HepG2 (cell line): ENCODE results near the gene SLIRP.

Experiments
- EED ChIP-seq: sonication (generic); formaldehyde crosslinking; IDR thresholded peaks from 2 replicates; pipeline ENCODE4 v1.5.0; 2020; ENCODE audit warnings: mild to moderate bottlenecking, missing genetic modification reagents
- PAX8 ChIP-seq: sonication (generic); formaldehyde crosslinking; IDR thresholded peaks from 2 replicates; pipeline ENCODE4 v1.8.0; 2022; ENCODE audit warnings: mild to moderate bottlenecking, missing genetic modification reagents, borderline replicate concordance
- POLR2A ChIP-seq, 2 experiments: IDR thresholded peaks; 2 replicates each; pipeline ENCODE4 v1.6.1; 2011; ENCODE audit warnings: low read depth in 2 of 2, low read length in 2 of 2, mild to moderate bottlenecking in 1 of 2, moderate library complexity in 1 of 2; ENCODE audit not compliant: insufficient read depth in 1 of 2
- ZFP37 ChIP-seq: sonication (generic); formaldehyde crosslinking; IDR thresholded peaks from 2 replicates; pipeline ENCODE4 v1.4.0; 2020; ENCODE audit warnings: missing genetic modification reagents, borderline replicate concordance

DNA sequence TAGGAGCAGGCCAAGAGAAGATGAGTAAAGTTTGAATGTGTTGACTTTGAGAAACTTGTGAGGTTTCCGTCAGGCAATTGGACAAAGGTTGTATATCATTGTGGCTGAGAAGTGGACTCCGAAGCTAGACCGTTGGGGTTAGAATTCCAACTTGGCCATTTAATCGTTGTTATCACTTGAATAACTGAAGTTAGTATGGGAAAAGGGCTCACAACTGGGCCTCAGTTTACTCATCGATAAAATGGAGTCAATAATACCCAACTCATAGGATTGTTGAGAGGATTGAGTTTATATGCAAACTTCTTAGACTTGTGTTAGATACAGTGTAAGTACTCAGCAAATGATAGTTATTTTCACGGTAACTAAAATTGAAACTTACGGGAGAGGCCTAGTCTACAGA is 846 bp downstream of the SLIRP start:
- TF ChIP-seq PAX8 (CRISPR knock-in tag) (no peak), EED (CRISPR knock-in tag) (no peak), ZFP37 (CRISPR knock-in tag) (no peak), POLR2A (IDR thresholded peaks at IDR 0.05; ENCODE audit: insufficient read depth in 1 of 2, low read depth in 2 of 2, low read length in 2 of 2) (no peak)
